Lower lobe of right lung (tissue), 2 donors: ENCODE measurements around the gene PLCB2. TPM values are rescaled to one million over a fixed set of nuclear protein-coding genes. Genes with fewer than 3 reads are reported as not detected.

ENCODE experiments used
- ATAC-seq, 2 donors: fragments of 200-7000 bp; cut with Tn5 transposase; one replicate each; pipeline ENCODE4 v1.9.1; 2020 to 2022; ENCODE audit warnings: mild to moderate bottlenecking in 2 of 2, moderate library complexity in 2 of 2
- DNase-seq: peaks from one replicate; pipeline ENCODE4 v3.0.0-alpha.2; 2020
- H3K27ac ChIP-seq: fragments of 200-600 bp; one replicate; pipeline ENCODE4 v1.8.0; 2022
- H3K27me3 ChIP-seq: fragments of 200-600 bp; one replicate; pipeline ENCODE4 v1.8.0; 2022; ENCODE audit warnings: low read depth
- H3K36me3 ChIP-seq: fragments of 200-600 bp; one replicate; pipeline ENCODE4 v1.8.0; 2022; ENCODE audit warnings: mild to moderate bottlenecking
- H3K4me1 ChIP-seq: fragments of 200-600 bp; one replicate; pipeline ENCODE4 v1.8.0; 2022
- H3K4me3 ChIP-seq: fragments of 200-600 bp; one replicate; pipeline ENCODE4 v1.8.0; 2022; ENCODE audit warnings: mild to moderate bottlenecking
- H3K9me3 ChIP-seq: fragments of 200-600 bp; one replicate; pipeline ENCODE4 v1.8.0; 2022
- CTCF ChIP-seq: fragments of 200-600 bp; IDR thresholded peaks from one replicate; pipeline ENCODE4 v1.8.0; 2022; ENCODE audit warnings: antibody characterized with exemption, mild to moderate bottlenecking
- intact Hi-C: fragments of 100-400 bp; cut with DNase I; formaldehyde crosslinking; loops from one replicate; pipeline ENCODE4 v1.11.0; 2022
- total RNA-seq: library from RNA; stranded (reverse); fragmentation: NEBNext Ultra II Directional; extraction: Animal tissue kit (Norgen Biotek cat#: 25700); gene quantifications from one replicate; pipeline ENCODE4 v1.2.1, GENCODE V29; 2021
- donor health status: DM: no; HTN: yes; CAD: no; lungs with severe emphysema.

The PLCB2 gene
- total RNA-seq, 1 donor from 2014 or later: 105 TPM

- H3K27me3 ChIP-seq: no peaks in the 10 kb centered on the region
- H3K27ac ChIP-seq: no peak overlapping the region
- DNase-seq (no peak), ATAC-seq (no peak)
- peaks cover 21% of the 10 kb centered on the region for H3K4me1 ChIP-seq
- H3K36me3 ChIP-seq: no peaks in the 10 kb centered on the region
- intact Hi-C loops: no loop called here
- TF ChIP-seq CTCF: no peak
- no peak overlapping the region for H3K4me3 ChIP-seq
- no peaks in the 10 kb centered on the region for H3K9me3 ChIP-seq
These were observed 12.7 kb upstream of the PLCB2 start for GRCh38 chr15:40320409-40320808.

GRCh38 chr15:40317580-40317979 is 9.8 kb upstream of the PLCB2 start:
- intact Hi-C loops: no loop called here
- no peak for TF ChIP-seq CTCF
- Histone ChIP-seq H3K27ac (no peak overlapping the region), H3K4me1 (peaks cover 16% of the 10 kb centered on the region), H3K9me3 (no peaks in the 10 kb centered on the region), H3K4me3 (no peak overlapping the region), H3K27me3 (no peaks in the 10 kb centered on the region), H3K36me3 (no peaks in the 10 kb centered on the region)
- ATAC-seq (no peak), DNase-seq (no peak)

GRCh38 chr15:40316931-40317330 is 9.2 kb upstream of the PLCB2 start:
- ATAC-seq: no peak
- peaks cover 13% of the 10 kb centered on the region for H3K4me1 ChIP-seq

GRCh38 chr15:40314723-40315276 is 7.1 kb upstream of the PLCB2 start:
- Histone ChIP-seq H3K36me3 (no peaks in the 10 kb centered on the region), H3K4me1 (peaks cover 14% of the 10 kb centered on the region), H3K27me3 (no peaks in the 10 kb centered on the region), H3K9me3 (no peaks in the 10 kb centered on the region), H3K27ac (no peak overlapping the region), H3K4me3 (no peak overlapping the region)
- ATAC-seq (no peak), DNase-seq (no peak)
- intact Hi-C loops: no loop called here
- TF ChIP-seq CTCF: no peak

More at GRCh38 chr15:40316931-40317330, 9.2 kb upstream of the PLCB2 start:
- Histone ChIP-seq H3K36me3 (no peaks in the 10 kb centered on the region), H3K27ac (no peak overlapping the region), H3K4me3 (no peak overlapping the region), H3K9me3 (no peaks in the 10 kb centered on the region), H3K27me3 (no peaks in the 10 kb centered on the region)
- no peak for TF ChIP-seq CTCF
- no peak for DNase-seq
- intact Hi-C loops: no loop called here

- TF ChIP-seq CTCF: no peak
- H3K4me3 ChIP-seq: no peak overlapping the region
- peak; percentile 79 for DNase-seq
- no peaks in the 10 kb centered on the region for H3K9me3 ChIP-seq
- intact Hi-C loops: no loop called here
- no peak overlapping the region for H3K27ac ChIP-seq
- H3K36me3 ChIP-seq: no peaks in the 10 kb centered on the region
- ATAC-seq: peak; percentile 68 to 84
- no peaks in the 10 kb centered on the region for H3K27me3 ChIP-seq
- peaks cover 24% of the 10 kb centered on the region for H3K4me1 ChIP-seq
These were observed 6.0 kb upstream of the PLCB2 start for GRCh38 chr15:40313531-40314398.
